Activated T-helper 9 cell treated with anti-CD3 and anti-CD28 coated beads, Interleukin-2, amount 50 U/mL, for 16 hours (primary cell): ENCODE results near the gene ZCCHC12.
"Not testable (repeated sequence)": the region's sequence is repeated elsewhere in the genome, so short reads cannot be mapped to it uniquely, and the experiment has no call there.

Experiments used
- DNase-seq: peaks from one replicate; pipeline ENCODE4 v3.0.0-alpha.2; 2020; ENCODE audit warnings: low read depth

The ZCCHC12 gene

GRCh38 chrX:118823263-118824172, at the start of gene ZCCHC12:
TSS of gene ZCCHC12 (plus strand) at chrX:118823824. CDS start at chrX:118825245, 1,421 bp downstream.
- peak; percentile 6 for DNase-seq

- DNase-seq, result no peak
These were observed 44.0 kb upstream of the ZCCHC12 start for GRCh38 chrX:118779581-118779980.

GRCh38 chrX:118780509-118780908, 43.1 kb upstream of the ZCCHC12 start:
- DNase-seq, result no peak

- DNase-seq, result no peak
These were observed 42.7 kb upstream of the ZCCHC12 start for GRCh38 chrX:118780911-118781310.

GRCh38 chrX:118795528-118796280, 27.9 kb upstream of the ZCCHC12 start:
- DNase-seq, result no peak

GRCh38 chrX:118802857-118803256, 20.8 kb upstream of the ZCCHC12 start:
- DNase-seq, result no peak

GRCh38 chrX:118807151-118808017, 16.2 kb upstream of the ZCCHC12 start:
- peak; percentile 7 for DNase-seq

GRCh38 chrX:118817257-118817656, 6.4 kb upstream of the ZCCHC12 start:
- not testable (repeated sequence) for DNase-seq

GRCh38 chrX:118824173-118824730, 628 bp downstream of the ZCCHC12 start:
- no peak for DNase-seq

- DNase-seq, result no peak
These were observed 1.6 kb downstream of the ZCCHC12 start for GRCh38 chrX:118825227-118825626.

- peak; percentile 34 for DNase-seq
These were observed 15.8 kb downstream of the ZCCHC12 start for GRCh38 chrX:118839334-118839958.

GRCh38 chrX:118847676-118848075, 24.1 kb downstream of the ZCCHC12 start:
- no peak for DNase-seq

GRCh38 chrX:118853596-118853995, 30.0 kb downstream of the ZCCHC12 start:
- DNase-seq, result no peak

GRCh38 chrX:118855681-118856310, 32.2 kb downstream of the ZCCHC12 start:
- no peak for DNase-seq

GRCh38 chrX:118857006-118857405, 33.4 kb downstream of the ZCCHC12 start:
- DNase-seq, result no peak

- DNase-seq, result no peak
These were observed 37.7 kb downstream of the ZCCHC12 start for GRCh38 chrX:118861338-118861737.

- DNase-seq, result no peak
These were observed 38.5 kb downstream of the ZCCHC12 start for GRCh38 chrX:118862091-118862490.

- no peak for DNase-seq
These were observed 39.4 kb downstream of the ZCCHC12 start for GRCh38 chrX:118862979-118863378.

GRCh38 chrX:118864063-118864635, 40.5 kb downstream of the ZCCHC12 start:
- no peak for DNase-seq

- DNase-seq, result no peak
These were observed 41.6 kb downstream of the ZCCHC12 start for GRCh38 chrX:118865231-118865630.
